ENCODE measurements around the gene ATIC. TPM values are rescaled to one million over a fixed set of nuclear protein-coding genes. Genes with fewer than 3 reads are reported as not detected.

ATIC gene
- polyA plus RNA-seq, 2 of the 4 experiments (the other 2 are of a cell fraction): 298 to 328 TPM

DNA sequence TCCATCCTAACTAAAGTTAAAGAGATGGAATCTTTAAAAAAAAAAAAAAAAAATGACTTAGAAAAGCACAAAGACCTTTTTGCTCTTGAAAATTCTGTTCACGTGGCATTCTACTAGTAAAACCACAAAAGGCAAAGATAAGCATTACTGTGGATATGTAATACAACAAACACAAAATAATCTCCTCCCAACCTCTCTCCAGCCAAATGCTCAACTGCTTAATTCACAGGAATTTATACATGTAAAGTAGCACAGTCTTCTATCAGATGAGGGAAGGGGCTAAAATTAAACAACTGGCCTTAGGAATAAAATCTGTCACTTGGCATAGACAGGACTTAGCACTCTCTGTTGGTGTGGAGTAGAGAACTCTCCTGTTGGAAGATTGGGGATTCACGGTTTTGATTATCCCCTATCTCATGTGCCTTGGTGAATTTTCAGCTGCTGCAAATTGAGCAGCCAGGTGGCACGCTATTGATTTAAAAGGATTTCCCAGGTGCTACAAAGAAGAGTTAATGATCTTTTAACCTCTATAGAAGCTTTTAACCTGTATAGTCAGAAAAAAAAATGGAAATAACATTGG lies 57.4 kb downstream of the ATIC start (continued):
- TF ChIP-seq, protein P1, sequence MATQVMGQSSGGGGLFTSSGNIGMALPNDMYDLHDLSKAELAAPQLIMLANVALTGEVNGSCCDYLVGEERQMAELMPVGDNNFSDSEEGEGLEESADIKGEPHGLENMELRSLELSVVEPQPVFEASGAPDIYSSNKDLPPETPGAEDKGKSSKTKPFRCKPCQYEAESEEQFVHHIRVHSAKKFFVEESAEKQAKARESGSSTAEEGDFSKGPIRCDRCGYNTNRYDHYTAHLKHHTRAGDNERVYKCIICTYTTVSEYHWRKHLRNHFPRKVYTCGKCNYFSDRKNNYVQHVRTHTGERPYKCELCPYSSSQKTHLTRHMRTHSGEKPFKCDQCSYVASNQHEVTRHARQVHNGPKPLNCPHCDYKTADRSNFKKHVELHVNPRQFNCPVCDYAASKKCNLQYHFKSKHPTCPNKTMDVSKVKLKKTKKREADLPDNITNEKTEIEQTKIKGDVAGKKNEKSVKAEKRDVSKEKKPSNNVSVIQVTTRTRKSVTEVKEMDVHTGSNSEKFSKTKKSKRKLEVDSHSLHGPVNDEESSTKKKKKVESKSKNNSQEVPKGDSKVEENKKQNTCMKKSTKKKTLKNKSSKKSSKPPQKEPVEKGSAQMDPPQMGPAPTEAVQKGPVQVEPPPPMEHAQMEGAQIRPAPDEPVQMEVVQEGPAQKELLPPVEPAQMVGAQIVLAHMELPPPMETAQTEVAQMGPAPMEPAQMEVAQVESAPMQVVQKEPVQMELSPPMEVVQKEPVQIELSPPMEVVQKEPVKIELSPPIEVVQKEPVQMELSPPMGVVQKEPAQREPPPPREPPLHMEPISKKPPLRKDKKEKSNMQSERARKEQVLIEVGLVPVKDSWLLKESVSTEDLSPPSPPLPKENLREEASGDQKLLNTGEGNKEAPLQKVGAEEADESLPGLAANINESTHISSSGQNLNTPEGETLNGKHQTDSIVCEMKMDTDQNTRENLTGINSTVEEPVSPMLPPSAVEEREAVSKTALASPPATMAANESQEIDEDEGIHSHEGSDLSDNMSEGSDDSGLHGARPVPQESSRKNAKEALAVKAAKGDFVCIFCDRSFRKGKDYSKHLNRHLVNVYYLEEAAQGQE (IDR thresholded peaks at IDR 0.05): no peak
- TF ChIP-seq RNF2 (IDR thresholded peaks at IDR 0.05; ENCODE audit: borderline replicate concordance, low read depth) (no peak), HDAC2 (IDR thresholded peaks at IDR 0.05) (no peak)

DNA sequence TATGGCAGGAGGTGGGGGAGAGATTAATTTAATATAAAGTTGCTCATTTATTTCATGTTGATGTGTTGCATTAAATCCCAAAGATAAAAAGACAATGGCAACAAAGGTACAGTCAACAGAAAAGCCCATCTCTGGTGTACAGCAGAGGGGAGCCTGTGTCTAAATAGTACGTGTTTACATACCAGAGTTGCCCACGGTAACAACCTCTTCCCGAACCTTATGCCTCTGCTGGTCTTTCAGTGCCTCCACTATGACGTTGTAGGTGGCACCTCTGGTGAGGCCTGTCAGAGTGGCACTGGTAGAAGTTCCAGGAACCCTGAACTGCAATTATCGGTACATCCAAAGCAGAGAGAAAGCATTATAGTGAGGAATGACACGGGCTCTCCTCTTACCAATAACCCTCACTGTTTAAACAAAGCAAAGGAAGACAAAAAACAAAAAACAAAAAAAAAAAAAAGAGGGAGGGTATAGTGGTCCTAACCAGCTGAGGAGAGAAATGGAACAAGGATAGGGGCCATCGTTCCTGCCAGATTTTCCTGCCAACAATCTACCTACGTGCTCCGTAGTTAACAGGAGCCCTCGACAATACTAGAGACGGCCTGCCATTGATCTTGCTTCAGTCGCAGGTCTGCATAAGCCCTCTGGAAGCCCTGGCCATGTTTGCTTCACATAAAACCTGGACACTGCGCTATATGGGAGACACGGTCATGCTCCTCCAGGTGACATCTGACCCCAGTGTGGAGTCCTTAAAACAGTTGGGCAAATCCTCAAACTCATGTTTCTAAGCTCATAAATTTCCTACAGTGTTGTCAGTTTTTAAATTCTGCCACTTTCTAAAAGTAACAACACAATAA lies 58.5 kb downstream of the ATIC start:
- no peaks in the 10 kb centered on the region for H3K9me3 ChIP-seq
- H3K4me2 ChIP-seq: no peak overlapping the region
- POLR2A ChIA-PET: no interaction called here
- H3K27ac ChIP-seq: no peak overlapping the region
- TF ChIP-seq MYC (IDR thresholded peaks at IDR 0.05; ENCODE audit: borderline replicate concordance, low read length) (no peak), RNF2 (IDR thresholded peaks at IDR 0.05; ENCODE audit: borderline replicate concordance, low read depth) (no peak), POLR2AphosphoS2 (conservative IDR thresholded peaks at IDR 0.05; ENCODE audit: low read length) (0 out of 2 replicates have a peak, but pooled peaks have one; percentile 58)
- TF ChIP-seq, protein P2, sequence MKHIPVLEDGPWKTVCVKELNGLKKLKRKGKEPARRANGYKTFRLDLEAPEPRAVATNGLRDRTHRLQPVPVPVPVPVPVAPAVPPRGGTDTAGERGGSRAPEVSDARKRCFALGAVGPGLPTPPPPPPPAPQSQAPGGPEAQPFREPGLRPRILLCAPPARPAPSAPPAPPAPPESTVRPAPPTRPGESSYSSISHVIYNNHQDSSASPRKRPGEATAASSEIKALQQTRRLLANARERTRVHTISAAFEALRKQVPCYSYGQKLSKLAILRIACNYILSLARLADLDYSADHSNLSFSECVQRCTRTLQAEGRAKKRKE (CRISPR knock-in tag; IDR thresholded peaks at IDR 0.05; ENCODE audit: low read depth): no peak
- CTCF ChIA-PET: no interaction called here
- ATAC-seq: no peak; a peak in 1 of 6 replicates
- 85% methylated on average over 14 of the region's 14 CpGs for WGBS (ENCODE audit: missing lambda C conversion rate)
- no peaks in the 10 kb centered on the region for H3K4me1 ChIP-seq
- H3K4me3 ChIP-seq: no peak overlapping the region
- no peak for FAIRE-seq
- DNase-seq (ENCODE audit: low read depth in 1 of 2, low spot score in 1 of 2): no peak

DNA sequence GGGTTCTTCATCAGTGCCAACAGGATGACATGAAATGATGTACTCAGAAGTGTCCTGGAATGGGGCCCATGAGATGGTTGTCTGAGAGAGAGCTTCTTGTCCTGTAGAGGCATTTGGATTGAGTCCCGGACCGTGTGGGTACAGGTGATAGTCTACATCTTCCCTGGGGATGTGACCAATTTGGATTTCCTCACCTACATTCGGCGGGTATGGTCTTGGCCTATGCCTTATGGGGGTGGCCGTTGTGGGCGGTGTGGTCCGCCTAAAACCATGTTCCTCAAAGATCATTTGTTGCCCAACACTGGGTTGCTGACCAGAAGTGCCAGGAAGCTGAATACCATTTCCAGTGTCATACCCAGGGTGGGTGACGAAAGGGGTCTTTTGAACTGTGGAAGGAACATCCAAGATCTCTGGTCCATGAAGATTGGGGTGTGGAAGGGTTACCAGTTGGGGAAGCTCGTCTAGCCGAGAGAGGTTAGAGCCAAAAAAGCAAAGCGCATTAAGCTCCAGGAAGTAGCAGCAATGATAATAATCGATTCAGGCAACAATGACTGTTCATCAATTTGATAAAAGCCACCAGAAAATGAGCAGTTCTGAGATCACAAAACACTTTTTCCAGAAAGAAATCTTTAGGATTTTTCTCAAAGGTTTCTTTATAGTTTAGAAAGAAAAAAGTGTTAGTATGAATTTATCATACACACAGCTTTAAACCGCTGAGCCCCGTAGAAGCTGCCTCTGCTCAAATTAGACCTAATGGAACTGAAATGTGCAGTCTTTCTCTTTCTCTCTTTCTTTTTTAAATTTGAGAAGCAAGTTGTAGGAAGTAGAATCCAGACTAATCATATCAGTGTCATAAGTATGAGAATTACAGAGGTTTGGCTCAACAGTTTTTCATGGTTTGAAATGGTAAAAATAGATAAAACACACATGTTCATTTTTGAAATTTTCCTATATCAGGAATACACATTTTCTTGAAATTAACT lies 60.3 kb downstream of the ATIC start:
- Histone ChIP-seq H3K4me1 (no peaks in the 10 kb centered on the region), H3K27ac (no peak overlapping the region), H3K9me3 (no peaks in the 10 kb centered on the region), H3K4me3 (no peak overlapping the region), H3K4me2 (no peak overlapping the region)
- ChIA-PET POLR2A (no interaction called here), CTCF (interaction anchor here (0.6 to 1.4 kb wide), 3 partner anchors 10 to 548 kb away, joined by 3 read pairs; no protein-coding TSS in a partner anchor)
- TF ChIP-seq GATA3 (IDR thresholded peaks at IDR 0.05; ENCODE audit: borderline replicate concordance) (no peak), TP53 (CRISPR knock-in tag; IDR thresholded peaks at IDR 0.05) (no peak), CHD4 (IDR thresholded peaks at IDR 0.05; ENCODE audit: borderline replicate concordance) (no peak), ESRRA (IDR thresholded peaks at IDR 0.05; ENCODE audit: borderline replicate concordance, low read length) (no peak), ZNF302 (CRISPR knock-in tag; IDR thresholded peaks at IDR 0.05) (no peak), POLR2A (IDR thresholded peaks at IDR 0.05; ENCODE audit: low read length) (no peak)
- TF ChIP-seq, protein P3, sequence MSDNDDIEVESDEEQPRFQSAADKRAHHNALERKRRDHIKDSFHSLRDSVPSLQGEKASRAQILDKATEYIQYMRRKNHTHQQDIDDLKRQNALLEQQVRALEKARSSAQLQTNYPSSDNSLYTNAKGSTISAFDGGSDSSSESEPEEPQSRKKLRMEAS (IDR thresholded peaks at IDR 0.05): no peak
- no peak for DNase-seq (ENCODE audit: low read depth in 1 of 2, low spot score in 1 of 2)
- ATAC-seq: no peak; a peak in 2 of 6 replicates
- FAIRE-seq: no peak
- WGBS (ENCODE audit: missing lambda C conversion rate): 92% methylated on average over 14 of the region's 14 CpGs

Data from A549 (cell line).